Measurements from ENCODE around the gene BEND5.

DNA sequence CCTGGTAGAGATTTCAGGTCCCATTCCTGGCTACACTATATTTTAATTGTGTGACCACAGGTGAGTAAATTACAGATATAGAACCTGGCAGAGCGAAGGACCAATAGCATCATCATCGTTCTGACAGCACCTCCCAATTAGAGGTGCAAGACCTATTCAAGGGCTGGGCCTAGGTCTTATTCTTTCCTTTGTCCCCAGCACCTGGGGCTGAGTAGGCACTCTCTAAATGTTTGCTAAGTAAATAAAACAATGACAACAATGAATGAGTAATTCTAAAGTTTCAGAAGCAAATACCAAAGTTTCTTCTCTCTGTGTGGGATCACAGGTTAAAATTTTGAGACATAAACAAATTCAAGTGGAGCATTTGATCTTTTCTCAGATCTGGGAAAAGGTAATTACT, 32.7 kb downstream of the BEND5 start:
- TF ChIP-seq, protein P1, sequence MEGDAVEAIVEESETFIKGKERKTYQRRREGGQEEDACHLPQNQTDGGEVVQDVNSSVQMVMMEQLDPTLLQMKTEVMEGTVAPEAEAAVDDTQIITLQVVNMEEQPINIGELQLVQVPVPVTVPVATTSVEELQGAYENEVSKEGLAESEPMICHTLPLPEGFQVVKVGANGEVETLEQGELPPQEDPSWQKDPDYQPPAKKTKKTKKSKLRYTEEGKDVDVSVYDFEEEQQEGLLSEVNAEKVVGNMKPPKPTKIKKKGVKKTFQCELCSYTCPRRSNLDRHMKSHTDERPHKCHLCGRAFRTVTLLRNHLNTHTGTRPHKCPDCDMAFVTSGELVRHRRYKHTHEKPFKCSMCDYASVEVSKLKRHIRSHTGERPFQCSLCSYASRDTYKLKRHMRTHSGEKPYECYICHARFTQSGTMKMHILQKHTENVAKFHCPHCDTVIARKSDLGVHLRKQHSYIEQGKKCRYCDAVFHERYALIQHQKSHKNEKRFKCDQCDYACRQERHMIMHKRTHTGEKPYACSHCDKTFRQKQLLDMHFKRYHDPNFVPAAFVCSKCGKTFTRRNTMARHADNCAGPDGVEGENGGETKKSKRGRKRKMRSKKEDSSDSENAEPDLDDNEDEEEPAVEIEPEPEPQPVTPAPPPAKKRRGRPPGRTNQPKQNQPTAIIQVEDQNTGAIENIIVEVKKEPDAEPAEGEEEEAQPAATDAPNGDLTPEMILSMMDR (conservative IDR thresholded peaks at IDR 0.05 in 1 of 2, IDR thresholded peaks at IDR 0.05 in 1 of 2; ENCODE audit: extremely low read depth in 1 of 2, insufficient read depth in 1 of 2, low read depth in 1 of 2, low read length in 2 of 2), result no peak
- no peak for TF ChIP-seq EZH2 (IDR thresholded peaks at IDR 0.05; ENCODE audit: borderline replicate concordance, low read length)

Data from mammary epithelial cell (primary cell).